Panc1 (cell line): Measurements from ENCODE around the gene C1QTNF4. TPM values are rescaled to one million over a fixed set of nuclear protein-coding genes. Genes with fewer than 3 reads are reported as not detected.

ENCODE experiments used
- ATAC-seq: fragments of 200-7000 bp; cut with Tn5 transposase; 2 replicates; pipeline ENCODE4 v1.9.1; 2020; ENCODE audit warnings: mild to moderate bottlenecking, moderate library complexity
- BruUV-seq: library from RNA; stranded (reverse); fragments of 400-500 nt; replicated peaks from 2 replicates; lab custom pipeline; 2021; lab: Mats Ljungman, UMichigan
- CTCF ChIA-PET: fragments of 300-600 bp; sonication (Branson Sonifier 250); formaldehyde crosslinking; loops from one replicate; lab custom pipeline; 2022; ENCODE audit warnings: antibody characterized with exemption; lab: Charles Lee
- POLR2A ChIA-PET: fragments of 300-600 bp; sonication (Branson Sonifier 250); formaldehyde crosslinking; loops from one replicate; lab custom pipeline; 2022; ENCODE audit warnings: antibody characterized with exemption; lab: Charles Lee
- DNase-seq: peaks from one replicate; pipeline ENCODE4 v3.0.0-alpha.2; 2010; ENCODE audit warnings: low read depth, low spot score
- H3K27ac ChIP-seq: 2 replicates; pipeline ENCODE4 v1.5.1; 2011; ENCODE audit warnings: mild to moderate bottlenecking, low read length, inconsistent platforms
- H3K27me3 ChIP-seq: fragments of 200-500 bp; sonication (Bioruptor generic); 2 replicates; pipeline ENCODE4 v1.6.0; 2014; ENCODE audit warnings: low read length, inconsistent platforms; ENCODE audit not compliant: control insufficient read depth, insufficient read depth
- H3K36me3 ChIP-seq: fragments of 200-500 bp; sonication (Bioruptor generic); 2 replicates; pipeline ENCODE4 v1.5.1; 2014; ENCODE audit warnings: inconsistent platforms, mild to moderate bottlenecking, low read length, moderate library complexity; ENCODE audit not compliant: control insufficient read depth, insufficient read depth
- H3K4me1 ChIP-seq: 2 replicates; pipeline ENCODE4 v1.5.1; 2011; ENCODE audit warnings: inconsistent platforms, mild to moderate bottlenecking, low read length, moderate library complexity; ENCODE audit not compliant: control insufficient read depth, insufficient read depth
- H3K4me3 ChIP-seq, 2 experiments: 2 replicates each; pipeline ENCODE4 v1.5.1; 2011 to 2012; ENCODE audit warnings: low read depth in 2 of 2, low read length in 2 of 2, mild to moderate bottlenecking in 2 of 2, inconsistent platforms in 1 of 2, moderate library complexity in 1 of 2
- H3K9me3 ChIP-seq: fragments of 200-500 bp; sonication (Bioruptor generic); 2 replicates; pipeline ENCODE4 v1.5.1; 2014; ENCODE audit warnings: low read depth, mild to moderate bottlenecking, inconsistent platforms, low read length, moderate library complexity; ENCODE audit not compliant: control insufficient read depth, insufficient read depth
- CTCF ChIP-seq: fragments of 450-650 bp; IDR thresholded peaks from 2 replicates; pipeline ENCODE4 v1.5.1; 2017; ENCODE audit warnings: mild to moderate bottlenecking
- POLR2AphosphoS5 ChIP-seq: IDR thresholded peaks from 2 replicates; pipeline ENCODE4 v1.6.1; 2012; ENCODE audit warnings: mild to moderate bottlenecking, low read depth, low read length, moderate library complexity
- REST ChIP-seq, 2 experiments: IDR thresholded peaks; 2 replicates each; pipeline ENCODE4 v1.6.1; 2011 to 2012; ENCODE audit warnings: low read depth in 2 of 2, control low read depth in 1 of 2, low read length in 1 of 2, mild to moderate bottlenecking in 1 of 2, moderate library complexity in 1 of 2; ENCODE audit not compliant: insufficient read depth in 1 of 2
- SIN3A ChIP-seq: IDR thresholded peaks from 2 replicates; pipeline ENCODE4 v1.6.1; 2012; ENCODE audit warnings: low read depth, mild to moderate bottlenecking, low read length, moderate library complexity, borderline replicate concordance; ENCODE audit not compliant: insufficient read depth
- TCF7L2 ChIP-seq: IDR thresholded peaks from 2 replicates; pipeline ENCODE4 v1.6.1; 2011; ENCODE audit warnings: mild to moderate bottlenecking, low read depth, low read length, inconsistent platforms
- in situ Hi-C: cut with HindIII; loops from 2 replicates; pipeline ENCODE4 v1.10.0; 2016; ENCODE audit warnings: low sequenced_read_pairs, low pct_unique_long_range_greater_than_20kb
- intact Hi-C: fragments of 100-400 bp; cut with micrococcal nuclease; formaldehyde crosslinking; loops from one replicate; pipeline ENCODE4 v1.10.0; 2022; ENCODE audit not compliant: unreplicated experiment
- total RNA-seq: library from RNA; stranded (reverse); gene quantifications from one replicate; pipeline ENCODE4 v1.2.1, GENCODE V29; 2021; ENCODE audit not compliant: unreplicated experiment

The C1QTNF4 gene
- total RNA-seq, 1 experiment from 2014 or later, result not detected

- no TSS peak for BruUV-seq
- ChIA-PET CTCF (no interaction called here), POLR2A (interaction anchor here (0.6 to 0.7 kb wide), 2 partner anchors 21 to 76 kb away, joined by 3 to 5 read pairs; no protein-coding TSS in a partner anchor)
- no peak for DNase-seq
- Histone ChIP-seq H3K4me1 (peaks cover 4% of the 10 kb centered on the region), H3K4me3 (no peak overlapping the region), H3K9me3 (no peaks in the 10 kb centered on the region), H3K27ac (no peak overlapping the region), H3K36me3 (no peaks in the 10 kb centered on the region), H3K27me3 (peaks cover 6% of the 10 kb centered on the region; the same call in 1 of the 2 replicates)
- ATAC-seq, result no peak
- TF ChIP-seq CTCF (no peak), TCF7L2 (no peak)
- intact Hi-C loops (no loop called here), in situ Hi-C loops (no loop called here)
These were observed 1.8 kb upstream of the C1QTNF4 start for GRCh38 chr11:47595967-47596366.

- Histone ChIP-seq H3K4me3 (no peak overlapping the region), H3K9me3 (no peaks in the 10 kb centered on the region), H3K36me3 (no peaks in the 10 kb centered on the region), H3K4me1 (peaks cover 4% of the 10 kb centered on the region), H3K27me3 (peaks cover 6% of the 10 kb centered on the region; the same call in 1 of the 2 replicates), H3K27ac (no peak overlapping the region)
- no TSS peak for BruUV-seq
- intact Hi-C loops (no loop called here), in situ Hi-C loops (no loop called here)
- no peak for TF ChIP-seq CTCF
- TF ChIP-seq TCF7L2, result no peak
- TF ChIP-seq POLR2AphosphoS5, result no peak
- TF ChIP-seq REST (IDR thresholded peaks at IDR 0.05; ENCODE audit: insufficient read depth in 1 of 2, low read depth in 2 of 2, low read length in 1 of 2), result no peak
- TF ChIP-seq SIN3A, result no peak
- CTCF ChIA-PET, result no interaction called here
- POLR2A ChIA-PET, result interaction anchor here (0.5 to 0.6 kb wide), 2 partner anchors 21 to 1689 kb away, joined by 3 to 8 read pairs; no protein-coding TSS in a partner anchor
- no peak for DNase-seq
- ATAC-seq, result peak; percentile 56
These were observed 818 bp upstream of the C1QTNF4 start for GRCh38 chr11:47595029-47595428.
